RCC 7860 (cell line): ENCODE measurements around the gene TMEM151A.
"Not testable (repeated sequence)": the region's sequence is repeated elsewhere in the genome, so short reads cannot be mapped to it uniquely, and the experiment has no call there.

Experiments
- DNase-seq: peaks from one replicate; pipeline ENCODE4 v3.0.0-alpha.2; 2015; ENCODE audit warnings: low spot score
- FAIRE-seq: peaks from 2 replicates; lab custom pipeline; 2012; peaks lifted over from hg19 to GRCh38; lab: Jason Lieb, UNC

Gene TMEM151A

GRCh38 chr11:66267039-66267378, 24.7 kb upstream of the TMEM151A start:
- FAIRE-seq (no peak), DNase-seq (no peak)

DNA sequence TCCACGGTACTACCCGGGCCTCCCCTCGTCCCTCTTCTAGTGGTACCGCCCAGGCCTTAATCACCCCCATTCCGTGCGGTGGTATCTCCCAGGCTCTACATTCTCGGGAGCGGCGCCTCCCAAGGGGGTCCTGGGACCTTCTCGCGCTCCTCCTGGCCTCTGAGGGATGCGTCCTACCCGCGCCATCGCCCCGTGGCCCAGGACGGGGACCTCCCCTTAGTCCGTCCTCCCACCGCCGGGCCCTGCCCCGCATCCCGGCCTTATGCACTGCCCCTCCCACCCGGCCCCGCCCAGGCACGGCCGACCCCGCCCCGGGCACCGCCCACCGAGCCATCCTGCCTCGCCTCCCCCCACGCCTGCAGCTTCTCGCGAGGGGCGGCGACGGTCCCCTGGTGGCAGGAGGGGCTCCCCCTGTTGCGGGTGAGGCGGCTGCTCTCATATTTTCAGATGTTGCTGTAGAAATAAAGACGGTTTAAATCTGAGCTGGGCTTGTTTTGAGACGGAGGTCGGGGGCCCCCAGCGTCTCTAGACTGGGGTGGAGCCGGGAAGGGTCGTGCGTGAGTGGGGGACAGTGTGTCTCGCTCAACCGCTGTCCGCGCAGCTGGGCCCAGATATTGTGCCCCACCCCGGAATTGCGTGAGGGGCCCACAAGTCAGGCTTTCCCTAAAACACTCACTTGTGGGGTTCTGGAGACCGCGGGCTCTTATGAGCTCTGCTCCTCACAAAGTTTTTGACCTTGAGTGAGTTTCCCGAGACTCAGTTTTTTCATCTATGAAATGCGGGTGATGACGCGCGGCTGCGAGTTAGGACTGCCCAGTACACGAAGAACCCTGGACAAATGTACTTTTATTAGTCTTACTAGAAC, 24.1 kb upstream of the TMEM151A start:
- FAIRE-seq (no peak), DNase-seq (peak; percentile 20)

GRCh38 chr11:66268244-66268951, 23.3 kb upstream of the TMEM151A start, which contains the start of gene RAB1B:
RAB1B (plus strand) TSS chr11:66268639; CDS start chr11:66268680, 41 bp downstream.
- DNase-seq (peak; percentile 96), FAIRE-seq (peak; percentile 82)

GRCh38 chr11:66268952-66269905, 22.5 kb upstream of the TMEM151A start:
- DNase-seq: peak; percentile 23
- FAIRE-seq: no peak

DNA sequence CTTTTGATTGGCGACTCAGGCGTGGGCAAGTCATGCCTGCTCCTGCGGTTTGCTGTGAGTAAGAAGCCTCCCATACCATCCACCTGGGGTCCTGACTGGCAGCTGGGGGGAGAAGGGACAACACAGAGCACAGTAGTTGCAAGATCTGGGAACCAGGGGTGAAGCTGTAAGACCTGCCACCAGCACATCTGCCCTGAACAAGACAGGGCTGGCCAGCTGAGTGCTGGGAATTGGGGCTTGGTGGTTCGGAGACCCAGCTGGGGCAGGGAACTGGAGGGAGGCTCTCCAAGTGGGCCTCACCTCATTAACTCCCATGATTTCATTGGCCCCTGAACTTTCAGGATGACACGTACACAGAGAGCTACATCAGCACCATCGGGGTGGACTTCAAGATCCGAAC, 19.9 kb upstream of the TMEM151A start:
- FAIRE-seq: no peak
- no peak for DNase-seq

DNA sequence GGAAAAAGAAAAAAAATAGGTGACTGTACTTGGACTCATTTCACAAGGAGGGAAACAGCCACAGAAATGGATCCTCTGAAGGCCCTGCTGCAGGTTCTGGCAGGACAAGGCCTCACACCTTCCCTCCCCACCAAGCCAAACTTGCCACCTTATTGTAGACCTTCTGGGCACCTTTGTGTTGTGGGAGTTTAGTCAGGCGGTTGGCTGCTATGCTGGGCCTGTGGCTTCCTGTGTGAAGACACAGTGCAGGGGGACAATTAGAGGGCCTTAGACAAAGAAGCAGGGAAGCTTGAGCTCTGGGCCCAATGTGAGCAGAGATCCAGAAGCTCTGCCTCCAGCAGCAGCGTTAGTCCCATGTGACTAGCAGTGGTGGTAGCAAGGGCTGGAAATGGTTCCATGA, 19.1 kb upstream of the TMEM151A start:
- FAIRE-seq: no peak

DNA sequence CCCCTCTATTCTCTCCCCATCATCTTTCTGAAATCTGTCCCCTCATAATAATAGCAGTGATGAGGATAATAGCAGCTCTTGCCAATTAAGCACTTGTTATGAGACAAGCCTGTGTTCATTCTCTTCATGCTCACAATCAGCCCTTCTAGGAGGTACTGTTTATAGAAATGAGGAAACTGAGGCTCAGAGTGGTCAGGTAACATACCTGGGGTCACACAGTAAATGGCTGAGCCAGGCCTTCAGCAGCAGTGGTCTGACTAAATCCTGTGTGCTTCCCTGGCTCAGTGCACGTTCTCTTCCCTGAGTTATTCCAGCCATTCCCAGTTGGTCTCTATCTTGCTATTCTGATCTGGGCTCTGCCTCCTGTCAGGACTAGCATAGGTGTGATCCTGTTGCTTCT, 17.5 kb upstream of the TMEM151A start:
- no peak for FAIRE-seq
- no peak for DNase-seq

More for the DNA sequence above, 19.1 kb upstream of the TMEM151A start:
- DNase-seq: no peak

GRCh38 chr11:66275396-66275795, 16.3 kb upstream of the TMEM151A start:
- no peak for FAIRE-seq
- DNase-seq: no peak

DNA sequence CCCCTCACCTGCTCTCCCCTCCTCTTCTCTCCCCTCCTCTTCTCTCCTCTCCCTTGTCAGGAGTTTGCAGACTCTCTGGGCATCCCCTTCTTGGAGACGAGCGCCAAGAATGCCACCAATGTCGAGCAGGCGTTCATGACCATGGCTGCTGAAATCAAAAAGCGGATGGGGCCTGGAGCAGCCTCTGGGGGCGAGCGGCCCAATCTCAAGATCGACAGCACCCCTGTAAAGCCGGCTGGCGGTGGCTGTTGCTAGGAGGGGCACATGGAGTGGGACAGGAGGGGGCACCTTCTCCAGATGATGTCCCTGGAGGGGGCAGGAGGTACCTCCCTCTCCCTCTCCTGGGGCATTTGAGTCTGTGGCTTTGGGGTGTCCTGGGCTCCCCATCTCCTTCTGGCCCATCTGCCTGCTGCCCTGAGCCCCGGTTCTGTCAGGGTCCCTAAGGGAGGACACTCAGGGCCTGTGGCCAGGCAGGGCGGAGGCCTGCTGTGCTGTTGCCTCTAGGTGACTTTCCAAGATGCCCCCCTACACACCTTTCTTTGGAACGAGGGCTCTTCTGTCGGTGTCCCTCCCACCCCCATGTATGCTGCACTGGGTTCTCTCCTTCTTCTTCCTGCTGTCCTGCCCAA, 15.6 kb upstream of the TMEM151A start:
- no peak for FAIRE-seq
- DNase-seq: no peak

DNA sequence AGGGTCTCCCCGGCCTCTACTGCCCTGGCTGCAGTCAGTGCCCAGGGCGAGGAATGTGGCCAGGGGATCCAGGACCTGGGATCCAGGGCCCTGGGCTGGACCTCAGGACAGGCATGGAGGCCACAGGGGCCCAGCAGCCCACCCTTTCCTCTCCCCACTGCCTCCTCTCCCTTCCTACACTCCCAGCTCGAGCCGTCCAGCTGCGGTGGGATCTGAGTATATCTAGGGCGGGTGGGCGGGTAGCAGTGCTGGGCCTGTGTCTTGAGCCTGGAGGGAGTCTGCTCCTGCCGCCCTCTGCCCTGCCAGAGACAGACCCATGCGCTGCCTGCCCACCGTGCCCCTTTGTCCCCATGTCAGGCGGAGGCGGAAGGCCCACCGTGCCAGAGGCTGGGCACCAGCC, 15.1 kb upstream of the TMEM151A start:
- DNase-seq, FAIRE-seq: not testable (repeated sequence)

- FAIRE-seq, DNase-seq: not testable (repeated sequence)
These were observed 14.6 kb upstream of the TMEM151A start for GRCh38 chr11:66277064-66277463.

- FAIRE-seq (no peak), DNase-seq (no peak)
These were observed 14.0 kb upstream of the TMEM151A start, which contains the start of gene CNIH2 for GRCh38 chr11:66277471-66278362. CNIH2 (plus strand) TSS chr11:66278175; CDS start chr11:66278457, 282 bp downstream.

GRCh38 chr11:66278363-66279091, 13.2 kb upstream of the TMEM151A start:
- no peak for DNase-seq
- no peak for FAIRE-seq

GRCh38 chr11:66279092-66279734, 12.5 kb upstream of the TMEM151A start:
- FAIRE-seq (no peak), DNase-seq (no peak)

GRCh38 chr11:66280428-66280827, 11.3 kb upstream of the TMEM151A start:
- no peak for DNase-seq
- no peak for FAIRE-seq

DNA sequence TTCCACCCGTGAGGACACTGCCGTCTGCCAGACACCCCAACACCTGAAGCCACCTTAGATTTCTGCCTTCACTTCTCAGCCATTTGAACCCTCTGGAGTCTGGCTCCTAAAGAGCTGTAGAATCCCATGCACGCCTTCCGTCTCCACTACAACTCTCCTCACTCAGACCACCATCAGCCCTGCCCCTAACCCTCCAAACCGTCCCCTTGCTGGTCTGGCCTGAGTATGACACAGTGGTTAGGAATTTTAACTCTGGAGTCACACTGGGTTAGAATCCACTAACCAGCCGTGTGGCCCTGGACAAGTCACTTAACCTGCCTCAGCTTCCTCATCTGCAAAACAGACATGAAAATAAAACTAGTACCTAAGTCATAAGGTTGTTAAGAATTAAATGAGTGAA, 10.7 kb upstream of the TMEM151A start:
- FAIRE-seq (no peak), DNase-seq (peak; percentile 28)

DNA sequence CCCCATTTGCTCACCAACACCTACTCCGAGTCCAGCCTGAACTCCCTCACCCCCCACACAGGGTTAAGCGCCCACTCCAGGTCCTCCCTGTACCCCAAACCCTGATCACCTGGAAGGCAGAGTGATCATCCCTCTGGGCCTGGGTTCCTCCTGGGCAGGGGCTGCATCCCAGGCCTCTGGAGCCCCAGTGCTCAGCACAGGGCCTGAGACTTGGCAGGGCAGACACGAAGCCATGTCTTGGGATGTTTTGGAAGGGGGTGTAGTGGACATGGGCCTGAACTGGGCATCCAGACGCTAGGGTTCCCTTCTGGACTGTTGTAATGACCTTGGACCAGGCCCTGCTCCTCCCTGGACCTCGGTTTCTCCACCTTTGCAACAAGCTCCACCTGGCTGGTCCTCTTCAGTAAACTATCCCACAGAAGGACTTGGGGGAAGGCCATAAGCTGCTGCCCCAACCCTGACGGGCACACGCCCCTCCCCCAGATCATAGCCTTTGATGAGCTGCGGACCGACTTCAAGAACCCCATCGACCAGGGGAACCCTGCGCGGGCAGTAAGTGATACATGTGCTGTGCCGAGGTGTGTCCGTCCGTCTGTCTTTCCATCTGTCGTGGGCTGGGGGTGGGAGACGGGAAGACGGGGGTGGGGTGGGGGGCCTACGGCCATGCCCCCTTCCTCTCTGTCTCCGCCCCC, 9.8 kb upstream of the TMEM151A start:
- DNase-seq (no peak), FAIRE-seq (no peak)
